Pancreas (tissue), 10 donors: Measurements from ENCODE around the gene SORT1. TPM values are rescaled to one million over a fixed set of nuclear protein-coding genes. Genes with fewer than 3 reads are reported as not detected.
A peak's percentile ranks its signal among the peaks of the same experiment; 100 is the strongest.

Experiments used
- ATAC-seq, 4 donors: fragments of 200-7000 bp; cut with Tn5 transposase; one replicate each; pipeline versions ENCODE4 v1.8.0 to v1.9.1; 2020; ENCODE audit warnings: mild to moderate bottlenecking in 4 of 4, moderate library complexity in 4 of 4
- DNase-seq, 6 donors: peaks; one replicate each; pipeline ENCODE4 v3.0.0-alpha.2; 2020
- FAIRE-seq: peaks from 2 replicates; lab custom pipeline; 2012; peaks lifted over from hg19 to GRCh38; lab: Jason Lieb, UNC
- H3K27ac ChIP-seq, 4 donors: fragments of 200-600 bp; sonication (generic); 1 replicate in 3 of 4; 2 replicates in 1 of 4; pipeline versions ENCODE4 v1.5.0 to v1.8.0; 2020
- H3K27me3 ChIP-seq, 4 donors: fragments of 200-600 bp; one replicate each; pipeline ENCODE4 v1.8.0; 2021
- H3K36me3 ChIP-seq, 3 donors: fragments of 200-600 bp; sonication (generic) in 1 of 3; one replicate each; pipeline versions ENCODE4 v1.5.0 to v1.8.0; 2020 to 2021
- H3K4me1 ChIP-seq, 3 donors: fragments of 200-600 bp; one replicate each; pipeline ENCODE4 v1.8.0; 2021
- H3K4me3 ChIP-seq, 4 donors: fragments of 200-600 bp; sonication (generic) in 2 of 4; one replicate each; pipeline versions ENCODE4 v1.5.0 to v1.8.0; 2020 to 2021
- H3K9me3 ChIP-seq, 4 donors: fragments of 200-600 bp; one replicate each; pipeline ENCODE4 v1.8.0; 2021
- WGBS, 2 donors: extraction: QIAGEN DNeasy Blood & Tissue Kit; methylation state at CpG; one replicate each; pipeline ENCODE4 v1.1.7; 2013; 5-methylcytosine and 5-hydroxymethylcytosine counted together
- intact Hi-C, 3 donors: fragments of 100-400 bp; cut with DNase I; formaldehyde crosslinking; loops; one replicate each; pipeline versions ENCODE4 v1.11.1 to v1.14.2; 2022
- polyA plus RNA-seq, 2 donors: library from polyadenylated mRNA; stranded (reverse); fragments of 200-250 nt; gene quantifications; one replicate each; pipeline ENCODE4 v1.2.3, GENCODE V29; 2013
- total RNA-seq, 6 donors: library from RNA; stranded (reverse); fragmentation: NEBNext Ultra II Directional in 4 of 6; extraction: Animal tissue kit (Norgen Biotek cat#: 25700) in 4 of 6; gene quantifications; one replicate each; pipeline versions ENCODE4 v1.2.1 to v1.2.4, GENCODE V29; 2021 to 2023
- TF ChIP-seq, protein P1 (sequence below), 4 donors: fragments of 200-600 bp; sonication (generic) in 3 of 4; IDR thresholded peaks; one replicate each; pipeline versions ENCODE4 v1.5.0 to v1.8.0; 2021; ENCODE audit warnings: antibody characterized with exemption in 4 of 4
- donor health status: healthy with polysubstance abuse.
- donor health status: DM: no; HTN: no; CAD: no; lungs with moderate emphysema.
- donor health status: DM: no; HTN: no; CAD: no.
- donor health status: control.
- donor health status: control.
- donor health status: Bipolar disorder and iron deficiency.
- donor health status: DM: yes; HTN: yes; CAD: no.
- donor health status: DM: no; HTN: no; CAD: no.
- donor health status: DM: no; HTN: no; CAD: no.
- donor health status: DM: yes; HTN: yes; CAD: no.

The SORT1 gene
- total and polyA plus RNA-seq, 8 donors, result 10.4 to 60.7 (median 25.1) TPM

DNA sequence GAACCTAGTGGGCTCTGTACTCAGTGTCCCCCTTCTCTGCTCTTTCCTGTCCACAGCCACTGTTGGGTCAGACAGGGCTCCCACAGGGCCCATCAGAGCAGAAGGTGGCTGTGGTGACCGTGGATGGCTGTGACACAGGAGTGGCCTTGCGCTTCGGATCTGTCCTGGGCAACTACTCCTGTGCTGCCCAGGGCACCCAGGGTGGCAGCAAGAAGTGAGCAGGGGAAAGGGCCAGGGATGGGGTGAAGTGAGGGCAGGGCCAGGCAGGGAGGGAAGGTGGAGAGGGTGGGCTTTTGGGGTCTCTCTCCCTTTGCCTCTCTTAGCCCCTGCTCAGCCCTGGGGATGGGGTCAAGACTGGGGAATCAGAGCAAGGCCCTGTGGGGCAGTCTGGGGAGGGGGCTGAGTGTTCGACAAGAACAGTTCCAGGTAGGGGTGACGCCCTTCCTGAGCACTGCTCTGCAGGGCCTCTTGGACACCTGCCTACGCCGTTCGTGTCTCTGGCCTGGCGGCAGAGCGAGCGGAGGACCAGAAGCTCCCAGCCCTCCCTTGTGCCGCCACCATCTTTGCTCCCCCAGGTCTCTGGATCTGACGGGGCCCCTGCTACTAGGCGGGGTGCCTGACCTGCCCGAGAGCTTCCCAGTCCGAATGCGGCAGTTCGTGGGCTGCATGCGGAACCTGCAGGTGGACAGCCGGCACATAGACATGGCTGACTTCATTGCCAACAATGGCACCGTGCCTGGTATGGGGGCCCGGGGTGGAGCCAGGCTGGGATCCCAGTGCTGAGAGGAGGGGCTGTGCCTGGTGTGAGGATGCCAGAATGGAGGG, 135.3 kb downstream of the SORT1 start:
- no peak overlapping the region for H3K4me3 ChIP-seq
- DNase-seq, result peak in 1 of 6 donors; percentile 72
- no peaks in the 10 kb centered on the region for H3K27me3 ChIP-seq
- FAIRE-seq, result no peak
- intact Hi-C loops, result loop anchor here in 1 of 3 donors (5.0 kb wide), 1 partner anchor 135 kb away; the partner anchor contains the start of gene SORT1
- ATAC-seq, result no peak
- no peaks in the 10 kb centered on the region for H3K4me1 ChIP-seq
- WGBS, 2 donors, result 90 to 94% methylated on average over 22 of the region's 22 CpGs
- H3K9me3 ChIP-seq, result no peaks in the 10 kb centered on the region
- H3K27ac ChIP-seq, result no peak overlapping the region
- H3K36me3 ChIP-seq, result no peaks in the 10 kb centered on the region
- TF ChIP-seq, protein P1, sequence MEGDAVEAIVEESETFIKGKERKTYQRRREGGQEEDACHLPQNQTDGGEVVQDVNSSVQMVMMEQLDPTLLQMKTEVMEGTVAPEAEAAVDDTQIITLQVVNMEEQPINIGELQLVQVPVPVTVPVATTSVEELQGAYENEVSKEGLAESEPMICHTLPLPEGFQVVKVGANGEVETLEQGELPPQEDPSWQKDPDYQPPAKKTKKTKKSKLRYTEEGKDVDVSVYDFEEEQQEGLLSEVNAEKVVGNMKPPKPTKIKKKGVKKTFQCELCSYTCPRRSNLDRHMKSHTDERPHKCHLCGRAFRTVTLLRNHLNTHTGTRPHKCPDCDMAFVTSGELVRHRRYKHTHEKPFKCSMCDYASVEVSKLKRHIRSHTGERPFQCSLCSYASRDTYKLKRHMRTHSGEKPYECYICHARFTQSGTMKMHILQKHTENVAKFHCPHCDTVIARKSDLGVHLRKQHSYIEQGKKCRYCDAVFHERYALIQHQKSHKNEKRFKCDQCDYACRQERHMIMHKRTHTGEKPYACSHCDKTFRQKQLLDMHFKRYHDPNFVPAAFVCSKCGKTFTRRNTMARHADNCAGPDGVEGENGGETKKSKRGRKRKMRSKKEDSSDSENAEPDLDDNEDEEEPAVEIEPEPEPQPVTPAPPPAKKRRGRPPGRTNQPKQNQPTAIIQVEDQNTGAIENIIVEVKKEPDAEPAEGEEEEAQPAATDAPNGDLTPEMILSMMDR (IDR thresholded peaks at IDR 0.05), result no peak

DNA sequence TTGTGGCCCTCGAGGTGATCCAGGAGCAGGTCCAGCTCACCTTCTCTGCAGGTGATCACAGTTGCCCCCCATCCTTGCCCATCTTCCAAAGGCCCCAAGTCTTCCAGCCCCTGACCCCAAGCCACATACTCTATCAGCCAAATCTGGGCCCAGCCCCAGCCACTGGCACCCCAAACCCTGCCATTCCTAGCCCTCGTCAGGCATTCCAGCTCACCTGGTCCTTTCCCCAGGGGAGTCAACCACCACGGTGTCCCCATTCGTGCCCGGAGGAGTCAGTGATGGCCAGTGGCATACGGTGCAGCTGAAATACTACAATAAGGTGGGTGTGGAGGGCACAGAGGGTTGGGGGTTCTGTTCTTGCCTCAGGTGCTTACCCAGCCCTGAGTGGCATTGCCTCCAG, 136.1 kb downstream of the SORT1 start:
- DNase-seq, result peak in 1 of 6 donors; percentile 55
- TF ChIP-seq, protein P1 (IDR thresholded peaks at IDR 0.05), result no peak
- Histone ChIP-seq H3K27me3 (no peaks in the 10 kb centered on the region), H3K9me3 (no peaks in the 10 kb centered on the region), H3K4me1 (no peaks in the 10 kb centered on the region), H3K36me3 (no peaks in the 10 kb centered on the region), H3K27ac (no peak overlapping the region), H3K4me3 (no peak overlapping the region)
- intact Hi-C loops, result loop anchor here in 1 of 3 donors (5.0 kb wide), 1 partner anchor 136 kb away; the partner anchor contains the start of gene SORT1
- no peak for ATAC-seq
- 75 to 86% methylated on average over 6 of the region's 6 CpGs for WGBS, 2 donors
- FAIRE-seq, result no peak

DNA sequence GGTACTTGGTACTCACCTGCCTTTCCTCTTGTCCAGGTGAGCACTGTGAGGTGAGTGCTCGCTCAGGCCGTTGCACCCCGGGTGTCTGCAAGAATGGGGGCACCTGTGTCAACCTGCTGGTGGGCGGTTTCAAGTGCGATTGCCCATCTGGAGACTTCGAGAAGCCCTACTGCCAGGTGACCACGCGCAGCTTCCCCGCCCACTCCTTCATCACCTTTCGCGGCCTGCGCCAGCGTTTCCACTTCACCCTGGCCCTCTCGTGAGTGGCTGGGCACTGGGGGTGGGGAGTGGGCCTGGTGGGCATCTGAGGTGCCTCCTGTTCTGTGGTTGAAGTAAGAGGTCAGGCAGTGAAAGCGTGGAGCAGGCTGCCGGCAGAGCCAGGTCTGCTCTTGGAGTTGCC, 136.7 kb downstream of the SORT1 start:
- TF ChIP-seq, protein P1 (IDR thresholded peaks at IDR 0.05), result no peak
- no peak overlapping the region for H3K4me3 ChIP-seq
- WGBS, 2 donors, result 84 to 88% methylated on average over 16 of the region's 16 CpGs
- H3K27me3 ChIP-seq, result no peaks in the 10 kb centered on the region
- intact Hi-C loops, result loop anchor here in 1 of 3 donors (5.0 kb wide), 1 partner anchor 136 kb away; the partner anchor contains the start of gene SORT1
- H3K9me3 ChIP-seq, result no peaks in the 10 kb centered on the region
- H3K4me1 ChIP-seq, result no peaks in the 10 kb centered on the region
- DNase-seq (peak in 1 of 6 donors; percentile 60), ATAC-seq (no peak), FAIRE-seq (no peak)
- no peaks in the 10 kb centered on the region for H3K36me3 ChIP-seq
- H3K27ac ChIP-seq, result no peak overlapping the region

DNA sequence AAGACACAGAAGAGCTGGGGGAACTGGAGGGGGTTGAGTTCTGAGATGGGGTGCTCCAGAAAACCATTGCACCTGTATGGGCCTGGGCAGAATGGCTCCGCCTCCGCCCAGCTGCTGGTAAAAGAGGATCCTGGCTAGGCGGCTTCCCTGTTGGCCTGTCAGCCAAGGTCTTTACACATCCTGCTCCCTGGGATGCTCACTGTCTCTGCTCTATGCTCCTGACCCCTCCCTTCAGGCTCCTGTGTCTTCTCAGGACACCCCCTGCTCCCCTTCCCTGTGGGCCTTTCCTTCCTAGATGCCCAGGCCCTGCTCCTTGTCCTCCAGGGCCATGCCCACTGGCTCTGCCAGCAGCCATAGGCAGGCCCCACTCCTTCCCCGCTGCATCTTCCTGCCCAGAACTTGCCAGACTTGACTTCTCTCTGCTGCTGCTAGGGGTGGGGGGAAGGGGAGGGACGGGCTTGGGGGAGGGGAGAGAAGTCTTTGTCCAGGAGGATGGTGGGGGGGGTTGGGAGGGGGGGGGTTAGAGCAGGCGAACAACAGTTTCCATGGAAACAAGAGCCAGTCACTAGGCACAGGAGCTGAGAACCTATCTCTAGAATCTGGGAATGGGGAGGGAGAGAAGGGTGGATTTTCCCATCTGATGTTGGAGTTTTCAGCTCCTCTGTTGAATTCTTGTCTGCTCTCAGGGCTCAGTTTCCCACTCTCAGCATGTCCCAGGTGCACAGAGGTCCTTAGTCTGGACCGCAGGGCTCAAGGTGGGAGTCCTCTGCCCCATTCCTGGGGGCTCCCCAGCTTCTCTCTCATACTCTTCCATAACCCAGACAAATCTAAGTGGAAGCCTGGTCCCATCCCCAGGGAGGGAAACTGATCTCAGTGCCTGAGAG, 137.8 kb downstream of the SORT1 start:
- Histone ChIP-seq H3K36me3 (no peaks in the 10 kb centered on the region), H3K4me3 (no peak overlapping the region), H3K4me1 (no peaks in the 10 kb centered on the region), H3K9me3 (no peaks in the 10 kb centered on the region), H3K27ac (no peak overlapping the region), H3K27me3 (no peaks in the 10 kb centered on the region)
- DNase-seq (no peak), ATAC-seq (no peak), FAIRE-seq (no peak)
- intact Hi-C loops, result loop anchor here in 1 of 3 donors (5.0 kb wide), 1 partner anchor 137 kb away; the partner anchor contains the start of gene SORT1
- WGBS, 2 donors, result 85% methylated on average over 7 of the region's 7 CpGs
- TF ChIP-seq, protein P1 (IDR thresholded peaks at IDR 0.05), result no peak

Other genes starting within 250 kb of the SORT1 start
- gene SARS1, start 184.0 kb downstream of the SORT1 start, total RNA-seq, result 100 to 1,000 TPM in 4 of 6 donors, 10 to 100 TPM in 2; 82.7 to 270 (median 115) TPM
- gene SARS1, start 184.0 kb downstream of the SORT1 start, polyA plus RNA-seq, result 100 to 1,000 TPM in 1 of 2 donors, 10 to 100 TPM in 1; 50.5 to 125 TPM
- 1 to 10 TPM; 4.0 to 8.5 (median 4.7) TPM for gene CELSR2, start 148.4 kb downstream of the SORT1 start, total RNA-seq
- gene CELSR2, start 148.4 kb downstream of the SORT1 start, polyA plus RNA-seq, result 1 to 10 TPM; 5.6 to 6.8 TPM
- 1 to 10 TPM in 2 of 6 donors, under 1 TPM in 4; 0.08 to 3.0 (median 0.78) TPM for gene PSRC1, start 114.8 kb downstream of the SORT1 start, total RNA-seq
- 1 to 10 TPM; 2.2 to 5.4 TPM for gene PSRC1, start 114.8 kb downstream of the SORT1 start, polyA plus RNA-seq
- gene MYBPHL, start 90.9 kb downstream of the SORT1 start, total RNA-seq, result under 1 TPM in 2 of 6 donors, not detected in 4; 0.26 to 0.28 TPM
- gene MYBPHL, start 90.9 kb downstream of the SORT1 start, polyA plus RNA-seq, result 1 to 10 TPM in 1 of 2 donors, under 1 TPM in 1; 0.27 to 1.1 TPM
- gene PSMA5, start 28.5 kb upstream of the SORT1 start, total RNA-seq, result 10 to 100 TPM; 21.4 to 36.2 (median 27.7) TPM
- gene PSMA5, start 28.5 kb upstream of the SORT1 start, polyA plus RNA-seq, result 10 to 100 TPM; 16.1 to 24.8 TPM
- gene SYPL2, start 68.6 kb upstream of the SORT1 start, total RNA-seq, result 1 to 10 TPM; 1.5 to 3.7 (median 2.5) TPM
- gene SYPL2, start 68.6 kb upstream of the SORT1 start, polyA plus RNA-seq, result 1 to 10 TPM; 1.5 to 2.8 TPM
- gene ATXN7L2, start 86.0 kb upstream of the SORT1 start, total RNA-seq, result 1 to 10 TPM; 1.1 to 3.5 (median 1.7) TPM
- gene ATXN7L2, start 86.0 kb upstream of the SORT1 start, polyA plus RNA-seq, result 10 to 100 TPM; 15.2 to 15.7 TPM
- gene CYB561D1, start 96.2 kb upstream of the SORT1 start, total RNA-seq, result 10 to 100 TPM in 3 of 6 donors, 1 to 10 TPM in 3; 8.1 to 11.6 (median 9.7) TPM
- gene CYB561D1, start 96.2 kb upstream of the SORT1 start, polyA plus RNA-seq, result 1 to 10 TPM; 5.1 to 7.1 TPM
- gene AMIGO1, start 111.8 kb upstream of the SORT1 start, total RNA-seq, result 1 to 10 TPM; 4.4 to 5.8 (median 5.3) TPM
- 1 to 10 TPM; 1.6 to 4.9 TPM for gene AMIGO1, start 111.8 kb upstream of the SORT1 start, polyA plus RNA-seq
- gene GPR61, start 142.0 kb upstream of the SORT1 start, total RNA-seq, result under 1 TPM in 1 of 6 donors, not detected in 5; 0.09 TPM
- under 1 TPM in 1 of 2 donors, not detected in 1; 0.19 TPM for gene GPR61, start 142.0 kb upstream of the SORT1 start, polyA plus RNA-seq
- 1 to 10 TPM; 2.5 to 3.9 (median 3.1) TPM for gene GNAI3, start 150.7 kb upstream of the SORT1 start, total RNA-seq
- gene GNAI3, start 150.7 kb upstream of the SORT1 start, polyA plus RNA-seq, result 1 to 10 TPM; 1.1 to 1.9 TPM
- gene GNAT2, start 221.7 kb upstream of the SORT1 start, total RNA-seq, result under 1 TPM in 1 of 6 donors, not detected in 5; 0.60 TPM
- under 1 TPM in 1 of 2 donors, not detected in 1; 0.82 TPM for gene GNAT2, start 221.7 kb upstream of the SORT1 start, polyA plus RNA-seq
- gene AMPD2, start 221.9 kb upstream of the SORT1 start, total RNA-seq, result 10 to 100 TPM; 17.6 to 48.5 (median 26.1) TPM
- gene AMPD2, start 221.9 kb upstream of the SORT1 start, polyA plus RNA-seq, result 10 to 100 TPM; 40.3 to 57.3 TPM